GM19452 (cell line): Measurements from ENCODE around the gene TOPAZ1.

ENCODE experiments used
- ATAC-seq: cut with Tn5 transposase; IDR thresholded peaks from one replicate; pipeline ENCODE4 v1.9.1; 2021; ENCODE audit not compliant: unreplicated experiment

Gene TOPAZ1

DNA sequence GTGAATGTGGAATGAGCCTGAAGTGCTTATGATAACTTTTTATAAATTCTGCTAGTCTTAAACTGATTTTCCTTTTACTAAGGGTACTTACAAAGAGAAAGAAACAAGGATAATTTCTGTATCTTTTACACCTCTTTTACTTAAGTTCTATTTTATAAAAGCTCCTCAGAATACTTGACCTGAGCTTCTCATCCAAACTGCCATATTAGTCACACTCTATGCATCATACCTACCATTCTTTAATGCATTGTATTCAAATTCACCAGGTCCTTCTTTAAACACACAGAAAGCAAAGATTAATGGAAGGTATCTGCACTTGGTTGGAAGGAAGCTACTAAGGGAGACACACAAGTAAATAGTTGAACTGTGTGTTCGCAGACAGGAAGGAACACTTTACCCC lies 1.6 kb upstream of the TOPAZ1 start:
- ATAC-seq = no peak

DNA sequence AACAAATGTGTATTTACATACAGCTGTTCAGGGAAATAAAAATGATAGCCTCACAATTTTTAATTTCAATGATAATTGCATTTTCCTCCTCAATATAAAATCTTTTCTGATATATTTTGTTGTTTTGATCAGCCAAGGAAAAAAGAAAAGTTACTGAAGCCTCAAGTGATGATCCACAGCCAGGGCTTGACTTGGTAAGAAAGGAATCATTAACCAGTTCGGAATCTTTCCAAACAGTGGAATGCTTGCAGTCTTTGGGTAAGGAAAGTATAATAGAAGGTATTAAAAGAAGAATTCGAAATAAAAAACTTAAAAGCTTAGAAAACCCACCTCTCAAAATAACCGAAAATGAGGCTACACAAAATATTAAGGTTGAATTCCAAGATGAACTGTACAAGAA lies 1.0 kb downstream of the TOPAZ1 start:
- ATAC-seq = no peak

DNA sequence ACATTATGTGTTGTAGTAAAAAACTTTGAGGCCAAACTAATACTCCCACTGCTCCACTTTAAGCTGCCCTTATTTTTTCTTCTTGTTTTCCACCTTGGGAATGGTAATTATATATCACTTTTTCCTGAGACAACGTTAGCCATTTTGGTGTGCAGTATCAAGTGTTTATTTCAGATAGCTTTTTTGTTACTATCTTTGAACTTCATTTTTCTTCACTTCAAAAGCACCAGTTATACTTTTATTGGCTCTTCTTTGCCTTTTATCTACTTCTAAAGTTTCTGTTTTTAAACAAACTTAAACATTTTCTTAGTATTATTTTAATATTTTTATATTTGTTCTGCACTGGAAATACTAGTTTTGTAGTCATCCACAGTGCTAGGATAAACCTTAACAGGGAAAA lies 6.5 kb downstream of the TOPAZ1 start:
- no peak for ATAC-seq

- ATAC-seq = no peak
Measured at GRCh38 chr3:44252332-44252959, 10.8 kb downstream of the TOPAZ1 start.

DNA sequence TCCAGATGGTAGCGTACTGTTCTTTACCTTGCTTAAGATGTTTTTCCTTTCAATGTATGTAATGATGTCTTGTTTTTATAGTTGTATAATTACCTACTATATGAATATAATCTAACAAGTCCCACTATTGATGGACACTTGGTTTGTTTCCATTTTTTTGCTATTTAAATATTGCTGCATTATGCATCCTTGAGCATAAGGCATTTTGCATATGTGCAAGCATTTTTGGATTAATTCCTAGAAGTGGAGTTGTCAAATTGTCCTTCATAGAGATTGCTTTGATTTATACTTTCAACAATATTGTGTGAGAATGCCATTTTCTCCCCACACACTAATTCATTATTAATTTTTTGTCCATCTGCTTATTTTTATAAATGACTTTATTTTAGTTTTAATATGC lies 17.7 kb downstream of the TOPAZ1 start:
- no peak for ATAC-seq

DNA sequence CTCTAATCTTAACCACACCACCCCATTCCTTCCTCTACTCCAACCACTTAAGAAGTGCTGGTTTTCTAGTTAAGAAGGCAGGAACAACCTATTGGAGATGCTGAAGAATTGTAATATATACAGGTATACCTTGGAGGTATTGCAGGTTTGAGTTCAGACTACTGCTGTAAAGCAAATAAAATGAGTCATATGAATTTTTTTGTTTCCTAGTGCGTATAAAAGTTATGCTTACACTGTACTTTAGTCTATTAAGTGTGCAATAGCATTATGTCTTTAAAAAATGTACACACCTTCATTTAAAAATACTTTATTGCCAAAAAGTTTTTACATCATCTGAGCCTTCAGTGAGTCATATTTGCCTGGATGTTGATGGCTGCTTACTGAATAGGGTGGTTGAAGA lies 22.5 kb downstream of the TOPAZ1 start:
- no peak for ATAC-seq

- no peak for ATAC-seq
Measured at GRCh38 chr3:44265815-44266214, 24.1 kb downstream of the TOPAZ1 start.

DNA sequence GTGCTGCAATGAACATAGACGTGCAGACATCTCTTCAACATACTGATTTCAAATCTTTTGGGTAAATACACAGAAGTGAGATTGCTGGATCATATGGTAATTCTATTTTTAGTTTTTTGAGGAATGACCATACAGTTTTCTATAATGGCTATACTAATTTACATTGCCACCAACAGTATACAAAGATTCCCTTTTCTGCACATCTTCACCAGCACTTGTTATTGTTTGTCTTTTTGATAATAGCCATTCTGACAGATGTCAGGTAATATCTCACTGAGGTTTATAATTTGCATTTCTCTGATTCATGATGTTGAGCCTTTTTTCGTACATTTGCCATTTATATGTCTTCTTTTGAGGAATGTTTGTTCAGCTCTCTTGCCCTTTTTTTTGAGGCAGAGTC lies 30.5 kb downstream of the TOPAZ1 start:
- no peak for ATAC-seq

- no peak for ATAC-seq
Measured at GRCh38 chr3:44277925-44278324, 36.2 kb downstream of the TOPAZ1 start.

DNA sequence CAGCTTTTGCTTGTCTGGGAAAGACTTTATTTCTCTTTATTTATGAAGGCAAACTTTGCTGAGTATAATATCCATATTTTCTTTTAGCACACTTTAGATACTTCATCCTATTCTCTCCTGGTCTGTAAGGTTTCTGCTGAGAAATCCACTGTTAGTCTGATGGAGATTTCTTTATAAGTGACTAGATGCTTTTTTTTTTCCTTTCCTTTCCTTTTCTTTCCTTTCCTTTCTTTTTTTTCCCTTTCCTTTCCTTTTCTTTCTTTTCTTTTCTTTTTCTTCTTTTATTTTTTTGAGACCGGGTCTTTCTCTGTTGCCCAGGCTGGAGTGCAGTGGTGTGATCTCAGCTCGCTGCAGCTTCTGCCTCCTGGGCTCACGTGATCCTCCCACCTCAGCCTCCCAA lies 38.4 kb downstream of the TOPAZ1 start:
- no peak for ATAC-seq

DNA sequence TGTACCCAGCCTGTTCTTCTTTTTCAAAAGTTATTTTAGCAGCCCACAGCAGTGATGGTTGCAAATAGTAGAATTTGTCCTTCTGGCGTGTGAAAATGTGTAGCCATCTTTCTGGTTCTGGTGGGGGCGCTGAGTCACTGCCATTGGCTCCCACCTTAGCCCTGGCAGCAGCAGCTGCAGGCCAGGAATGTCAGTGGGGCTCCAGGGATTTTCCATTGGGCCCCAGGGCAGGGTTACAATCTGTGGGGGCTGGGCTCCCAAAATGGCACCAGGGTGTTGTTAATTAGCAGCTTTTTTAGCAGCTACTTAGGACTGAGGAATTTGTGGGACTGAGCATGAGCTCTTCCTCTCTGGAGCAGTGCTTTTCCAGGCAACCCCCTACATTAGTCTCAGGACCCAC lies 38.9 kb downstream of the TOPAZ1 start:
- no peak for ATAC-seq

GRCh38 chr3:44284949-44285348 lies 43.3 kb downstream of the TOPAZ1 start:
- no peak for ATAC-seq

- ATAC-seq = no peak
Measured at GRCh38 chr3:44289882-44290462, 48.3 kb downstream of the TOPAZ1 start.

DNA sequence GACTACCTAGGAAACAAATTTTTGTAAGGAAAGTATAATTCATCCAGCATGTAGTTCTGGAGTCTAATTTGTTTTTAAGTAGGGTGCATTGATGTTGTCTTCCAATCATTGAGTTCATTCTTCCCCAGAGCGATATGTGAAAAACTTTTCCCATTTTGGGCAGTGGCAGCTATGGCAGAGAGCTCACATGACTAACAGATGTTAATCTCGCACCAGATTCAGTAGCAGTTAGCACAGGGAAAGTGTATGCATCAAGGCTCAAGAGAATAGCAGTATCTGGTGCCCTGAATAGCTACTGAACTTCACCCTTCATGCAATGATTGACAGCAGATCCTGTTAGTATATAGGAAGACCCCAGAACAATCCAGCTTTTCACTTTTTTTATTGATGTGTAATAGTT lies 50.6 kb downstream of the TOPAZ1 start:
- ATAC-seq = no peak

GRCh38 chr3:44292947-44293346 lies 51.3 kb downstream of the TOPAZ1 start:
- no peak for ATAC-seq

DNA sequence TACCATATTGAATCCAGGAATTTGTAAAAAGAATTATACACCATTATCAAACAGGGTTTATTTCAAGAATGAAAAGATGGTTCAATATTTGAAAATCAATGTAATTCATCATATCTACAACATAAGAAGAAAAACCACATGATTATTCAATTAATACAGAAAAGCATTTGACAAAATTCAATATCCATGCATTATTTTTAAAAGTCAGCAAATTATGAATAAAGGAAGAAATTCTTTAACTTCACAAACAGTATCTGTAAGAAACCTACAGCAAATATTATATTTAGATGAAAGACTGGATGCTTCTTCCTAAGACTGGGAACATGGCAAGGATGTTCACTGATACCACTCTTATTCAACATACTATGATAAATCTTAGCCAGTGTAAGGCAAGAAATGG lies 55.6 kb downstream of the TOPAZ1 start:
- ATAC-seq = no peak

DNA sequence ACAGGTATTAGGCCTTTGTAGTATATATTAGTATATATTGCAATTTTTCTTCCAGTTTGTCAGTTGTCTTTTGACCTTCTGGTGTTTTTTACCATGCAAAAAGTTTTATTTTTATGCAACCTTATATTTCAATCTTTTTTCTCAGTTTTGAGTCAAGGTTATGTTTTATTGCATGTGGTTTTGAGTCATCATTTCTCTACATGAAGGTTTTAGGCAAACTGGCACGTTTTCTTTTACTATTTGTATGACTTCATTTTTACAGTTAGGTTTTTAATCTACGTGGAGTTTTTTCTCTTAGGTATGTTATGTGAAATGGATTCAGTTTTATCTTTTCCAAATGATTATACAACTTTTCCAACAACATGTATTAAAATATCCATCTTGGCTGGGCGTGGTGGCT lies 60.1 kb downstream of the TOPAZ1 start:
- no peak for ATAC-seq

DNA sequence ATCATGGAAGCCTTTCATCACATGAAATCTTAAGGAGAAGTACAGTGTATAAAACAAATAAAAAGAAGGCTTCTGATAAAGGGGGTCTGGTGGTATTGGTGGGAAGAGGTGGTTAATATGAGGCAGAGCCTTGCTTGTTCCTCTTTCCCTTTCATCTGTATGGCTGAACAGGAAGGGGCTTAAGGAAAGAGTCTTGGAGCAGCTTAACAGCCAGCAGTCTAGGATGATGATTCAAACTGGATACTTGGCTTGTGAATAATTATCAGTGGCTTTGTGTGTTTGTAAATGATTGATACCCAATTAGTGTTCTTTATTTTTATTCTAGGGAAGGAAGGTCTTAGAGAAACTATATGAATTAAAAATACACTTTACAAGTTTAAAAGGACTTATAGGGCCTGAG lies 67.8 kb downstream of the TOPAZ1 start:
- ATAC-seq = no peak

- ATAC-seq = no peak
Measured at GRCh38 chr3:44318891-44319311, 77.2 kb downstream of the TOPAZ1 start.

GRCh38 chr3:44321335-44321734 lies 79.6 kb downstream of the TOPAZ1 start:
- no peak for ATAC-seq

- no peak for ATAC-seq
Measured at GRCh38 chr3:44323341-44323955, 81.8 kb downstream of the TOPAZ1 start.

- ATAC-seq = no peak
Measured at GRCh38 chr3:44324584-44324983, 82.9 kb downstream of the TOPAZ1 start.

- no peak for ATAC-seq
Measured at GRCh38 chr3:44326019-44326418, 84.3 kb downstream of the TOPAZ1 start.
